Hematopoietic multipotent progenitor cell treated with erythropoietin and hydrocortisone succinate and interleukin-3 and kit ligand, for 4 days (in vitro differentiated cells): ENCODE measurements around the gene SCN4A.
"Not testable (repeated sequence)": the region's sequence is repeated elsewhere in the genome, so short reads cannot be mapped to it uniquely, and the experiment has no call there.

Source experiments
- DNase-seq: peaks from one replicate; pipeline ENCODE4 v3.0.0-alpha.2; 2015

Gene SCN4A

DNA sequence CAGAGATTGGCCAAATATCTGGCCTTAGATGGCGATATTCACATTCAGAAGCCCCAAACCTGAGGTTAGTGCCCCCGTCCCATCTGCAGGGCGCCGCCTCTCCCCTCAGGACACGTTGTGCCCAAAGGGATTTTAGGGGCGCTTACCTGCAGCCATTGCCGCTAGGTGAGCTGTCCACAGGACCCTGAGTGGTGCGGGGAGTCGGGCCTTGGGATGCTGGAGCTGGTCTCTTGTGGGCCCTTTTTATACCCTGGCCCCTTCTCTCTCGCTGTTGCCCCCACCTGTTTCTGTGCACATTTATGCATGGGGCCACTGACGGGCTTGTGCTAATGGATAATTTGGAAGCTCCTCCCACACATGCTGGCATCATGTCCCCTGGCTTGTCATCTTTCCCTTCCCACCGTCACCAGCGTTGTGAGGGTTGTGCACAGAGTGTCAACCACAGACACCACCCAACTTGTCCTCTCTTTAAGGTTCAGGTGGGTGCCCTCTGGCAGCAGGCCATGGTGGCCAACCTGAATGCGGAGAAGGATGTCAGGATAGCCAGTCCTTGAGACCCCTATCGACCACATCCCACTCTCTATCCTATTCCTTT, 61.6 kb downstream of the SCN4A start, which contains the start of gene CSHL1:
Gene CSHL1, minus strand, starts transcription at position 218 of the 595 bp plus-strand sequence. Its CDS starts 62 bp downstream, at position 156.
- no peak for DNase-seq

DNA sequence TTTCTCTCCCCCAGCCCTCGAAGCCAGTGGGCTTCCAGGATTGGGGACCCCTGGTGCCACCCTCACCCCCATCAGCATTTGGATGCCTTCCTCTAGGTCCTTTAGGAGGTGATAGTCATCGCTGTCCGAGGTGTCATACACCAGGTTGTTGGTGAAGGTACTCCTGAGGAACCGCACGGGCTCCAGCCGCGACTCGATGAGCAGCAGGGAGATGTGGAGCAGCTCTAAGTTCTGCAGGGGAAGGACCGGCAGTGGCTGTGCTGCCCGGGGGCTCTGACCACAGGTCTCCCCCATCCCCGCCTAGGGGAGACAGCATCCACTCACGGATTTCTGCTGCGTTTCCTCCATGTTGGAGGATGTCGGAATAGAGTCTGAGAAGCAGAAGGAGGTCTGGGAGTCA, 62.6 kb downstream of the SCN4A start:
- no peak for DNase-seq

DNA sequence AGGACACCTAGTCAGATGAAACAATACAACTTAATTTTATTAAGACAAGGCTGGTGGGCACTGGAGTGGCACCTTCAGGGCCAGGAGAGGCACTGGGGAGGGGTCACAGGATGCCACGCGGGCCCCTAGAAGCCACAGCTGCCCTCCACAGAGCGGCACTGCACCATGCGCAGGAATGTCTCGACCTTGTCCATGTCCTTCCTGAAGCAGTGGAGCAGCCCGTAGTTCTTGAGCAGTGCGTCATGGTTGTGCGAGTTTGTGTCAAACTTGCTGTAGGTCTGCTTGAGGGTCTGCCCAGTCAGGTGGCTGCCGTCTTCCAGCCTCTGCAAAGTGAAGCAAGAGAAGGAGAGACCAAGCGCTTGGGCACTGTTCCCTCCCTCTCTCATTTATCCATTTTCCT, 63.1 kb downstream of the SCN4A start:
- not testable (repeated sequence) for DNase-seq

DNA sequence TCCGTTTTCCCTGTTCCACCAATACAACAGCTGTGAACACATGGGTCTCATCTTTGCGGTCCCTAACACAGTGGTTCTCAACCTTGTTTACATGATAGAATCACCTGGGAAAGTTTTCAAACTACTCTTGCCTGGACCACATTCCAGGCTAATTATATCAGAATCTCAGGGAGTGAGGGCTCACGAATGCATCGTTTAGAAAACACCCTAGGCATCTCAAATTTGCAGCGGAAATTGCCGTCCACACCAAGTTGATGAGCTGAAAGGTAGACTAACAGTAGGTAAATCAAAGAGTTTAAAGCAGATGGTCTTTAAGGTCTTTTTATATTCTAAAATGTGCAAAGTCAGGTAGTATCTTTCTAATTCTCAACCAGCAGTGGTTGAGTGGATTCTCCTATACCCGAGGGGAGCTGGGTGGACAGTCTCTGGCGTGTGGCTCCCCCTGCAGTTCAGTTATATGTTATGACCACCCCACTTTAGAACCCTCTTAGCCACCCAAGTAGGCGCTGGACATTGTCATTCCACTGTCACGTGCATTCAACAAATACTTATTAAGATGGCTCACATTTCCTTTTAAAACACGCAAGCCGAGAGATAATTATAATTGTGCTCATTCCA, 65.4 kb downstream of the SCN4A start:
- DNase-seq: peak; percentile 66

DNA sequence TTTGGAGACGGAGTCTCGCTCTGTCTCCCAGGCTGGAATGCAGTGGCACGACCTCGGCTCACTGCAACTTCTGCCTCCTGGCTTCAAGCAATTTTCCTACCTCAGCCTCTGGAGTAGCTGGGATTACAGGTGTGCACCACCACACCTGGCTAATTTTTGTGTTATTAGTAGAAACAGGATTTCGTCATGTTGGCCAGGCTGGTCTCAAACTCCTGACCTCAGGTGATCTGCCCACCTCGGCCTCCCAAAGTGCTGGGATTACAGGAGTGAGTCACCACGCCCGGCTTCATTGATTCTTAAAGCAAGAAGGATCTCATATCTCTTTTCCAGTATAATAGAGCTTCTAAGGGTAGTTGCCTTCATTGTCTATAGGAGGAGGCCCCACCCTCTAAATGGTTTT, 67.9 kb downstream of the SCN4A start:
- not testable (repeated sequence) for DNase-seq

GRCh38 chr17:63903787-63904201, 68.9 kb downstream of the SCN4A start:
- peak; percentile 47 for DNase-seq

GRCh38 chr17:63901971-63902370, 70.7 kb downstream of the SCN4A start:
- not testable (repeated sequence) for DNase-seq

- DNase-seq: not testable (repeated sequence)
Measured at GRCh38 chr17:63898899-63899798, 73.6 kb downstream of the SCN4A start.

DNA sequence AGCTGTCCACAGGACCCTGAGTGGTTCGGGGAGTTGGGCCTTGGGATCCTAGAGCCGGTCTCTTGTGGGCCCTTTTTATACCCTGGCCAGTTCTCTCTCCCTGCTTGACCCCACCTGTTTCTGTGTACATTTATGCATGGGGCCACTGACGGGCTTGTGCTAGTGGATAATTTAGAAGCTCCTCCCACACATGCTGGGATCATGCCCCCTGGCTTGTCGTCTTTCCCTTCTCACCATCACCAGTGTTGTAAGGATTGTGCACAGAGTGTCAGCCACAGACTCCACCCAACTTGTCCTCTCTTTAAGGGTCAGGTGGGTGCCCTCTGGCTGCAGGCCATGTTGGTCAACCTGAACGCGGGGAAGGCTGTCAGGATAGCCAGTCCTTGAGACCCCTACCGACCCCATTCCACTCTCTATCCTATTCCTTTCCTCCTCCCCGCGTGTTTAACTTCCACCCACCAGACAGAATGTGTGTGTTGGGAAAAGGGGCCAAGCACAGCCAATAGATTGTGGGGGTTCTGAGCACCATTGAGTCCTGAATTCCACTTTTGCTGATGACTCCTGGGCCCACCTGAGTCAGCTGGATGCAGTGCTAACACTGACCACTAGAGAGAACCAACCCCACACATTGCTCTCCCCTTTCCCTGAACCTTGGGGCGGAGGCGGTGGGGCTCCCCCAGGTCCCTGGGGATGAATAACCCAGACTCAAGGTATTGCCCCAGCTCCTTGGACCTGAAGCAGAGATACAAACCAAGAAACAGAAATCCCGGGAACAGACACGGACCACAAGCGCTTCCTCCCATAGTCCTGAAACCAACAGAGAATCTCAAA, 76.0 kb downstream of the SCN4A start, which contains the start of gene CSH1:
Gene CSH1, minus strand, starts transcription at position 51 of the 831 bp plus-strand sequence. CDS start 63 bp downstream, outside the sequence.
- not testable (repeated sequence) for DNase-seq

DNA sequence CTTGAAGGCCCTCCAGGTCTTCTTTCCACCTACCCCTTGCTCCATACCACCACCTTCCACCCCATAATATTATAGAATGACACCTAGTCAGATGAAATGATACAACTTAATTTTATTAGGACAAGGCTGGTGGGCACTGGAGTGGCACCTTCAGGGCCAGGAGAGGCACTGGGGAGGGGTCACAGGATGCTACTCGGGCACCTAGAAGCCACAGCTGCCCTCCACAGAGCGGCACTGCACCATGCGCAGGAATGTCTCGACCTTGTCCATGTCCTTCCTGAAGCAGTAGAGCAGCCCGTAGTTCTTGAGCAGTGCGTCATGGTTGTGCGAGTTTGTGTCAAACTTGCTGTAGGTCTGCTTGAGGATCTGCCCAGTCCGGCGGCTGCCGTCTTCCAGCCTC, 77.9 kb downstream of the SCN4A start:
- not testable (repeated sequence) for DNase-seq

DNA sequence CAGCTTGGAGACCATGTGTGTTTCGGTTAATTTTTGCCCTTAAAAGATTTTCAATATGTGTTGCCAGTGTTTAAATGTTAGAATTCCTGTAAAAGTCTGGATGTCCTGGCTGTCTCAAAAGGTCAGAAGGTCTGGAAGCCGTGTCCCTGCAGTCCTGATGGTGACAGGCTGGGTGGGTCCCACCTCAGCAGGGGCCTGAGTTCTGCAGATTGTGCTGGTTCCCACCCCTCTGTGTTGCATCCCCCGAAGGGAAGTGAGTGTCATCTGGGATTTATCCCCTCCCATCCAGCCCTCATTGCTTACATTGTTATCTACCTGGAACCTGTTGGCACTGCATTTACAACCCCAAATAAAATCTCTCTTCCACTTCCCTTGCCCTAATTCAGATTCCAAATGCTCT, 78.7 kb downstream of the SCN4A start:
- not testable (repeated sequence) for DNase-seq

DNA sequence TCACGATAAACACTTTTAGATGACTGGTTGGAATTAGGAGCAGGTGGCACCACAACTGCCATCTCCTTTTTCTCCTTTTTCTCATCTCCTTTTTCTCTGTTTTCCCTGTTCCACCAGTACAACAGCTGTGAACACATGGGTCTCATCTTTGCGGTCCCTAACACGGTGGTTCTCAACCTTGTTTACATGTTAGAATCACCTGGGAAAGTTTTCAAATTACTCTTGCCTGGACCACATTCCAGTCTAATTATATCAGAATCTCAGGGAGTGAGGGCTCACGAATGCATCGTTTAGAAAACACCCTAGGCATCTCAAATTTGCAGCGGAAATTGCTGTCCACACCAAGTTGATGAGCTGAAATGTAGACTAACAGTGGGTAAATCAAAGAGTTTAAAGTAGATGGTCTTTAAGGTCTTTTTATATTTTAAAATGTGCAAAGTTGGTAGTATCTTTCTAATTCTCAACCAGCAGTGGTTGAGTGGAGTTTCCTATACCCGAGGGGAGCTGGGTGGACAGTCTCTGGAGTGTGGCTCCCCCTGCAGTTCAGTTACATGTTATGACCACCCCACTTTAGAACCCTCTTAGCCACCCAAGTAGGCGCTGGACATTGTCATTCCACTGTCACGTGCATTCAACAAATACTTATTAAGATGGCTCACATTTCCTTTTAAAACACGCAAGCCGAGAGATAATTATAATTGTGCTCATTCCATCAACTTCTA, 80.2 kb downstream of the SCN4A start:
- DNase-seq: not testable (repeated sequence)

- peak; percentile 57 for DNase-seq
Measured at GRCh38 chr17:63889026-63889848, 83.5 kb downstream of the SCN4A start.
